GM21723 (cell line): Measurements from ENCODE around the gene TTC4.

Source experiments
- ATAC-seq: cut with Tn5 transposase; IDR thresholded peaks from one replicate; pipeline ENCODE4 v1.9.1; 2021; ENCODE audit warnings: mild to moderate bottlenecking, moderate library complexity; ENCODE audit not compliant: unreplicated experiment

TTC4 gene, protein sequence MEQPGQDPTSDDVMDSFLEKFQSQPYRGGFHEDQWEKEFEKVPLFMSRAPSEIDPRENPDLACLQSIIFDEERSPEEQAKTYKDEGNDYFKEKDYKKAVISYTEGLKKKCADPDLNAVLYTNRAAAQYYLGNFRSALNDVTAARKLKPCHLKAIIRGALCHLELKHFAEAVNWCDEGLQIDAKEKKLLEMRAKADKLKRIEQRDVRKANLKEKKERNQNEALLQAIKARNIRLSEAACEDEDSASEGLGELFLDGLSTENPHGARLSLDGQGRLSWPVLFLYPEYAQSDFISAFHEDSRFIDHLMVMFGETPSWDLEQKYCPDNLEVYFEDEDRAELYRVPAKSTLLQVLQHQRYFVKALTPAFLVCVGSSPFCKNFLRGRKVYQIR

DNA sequence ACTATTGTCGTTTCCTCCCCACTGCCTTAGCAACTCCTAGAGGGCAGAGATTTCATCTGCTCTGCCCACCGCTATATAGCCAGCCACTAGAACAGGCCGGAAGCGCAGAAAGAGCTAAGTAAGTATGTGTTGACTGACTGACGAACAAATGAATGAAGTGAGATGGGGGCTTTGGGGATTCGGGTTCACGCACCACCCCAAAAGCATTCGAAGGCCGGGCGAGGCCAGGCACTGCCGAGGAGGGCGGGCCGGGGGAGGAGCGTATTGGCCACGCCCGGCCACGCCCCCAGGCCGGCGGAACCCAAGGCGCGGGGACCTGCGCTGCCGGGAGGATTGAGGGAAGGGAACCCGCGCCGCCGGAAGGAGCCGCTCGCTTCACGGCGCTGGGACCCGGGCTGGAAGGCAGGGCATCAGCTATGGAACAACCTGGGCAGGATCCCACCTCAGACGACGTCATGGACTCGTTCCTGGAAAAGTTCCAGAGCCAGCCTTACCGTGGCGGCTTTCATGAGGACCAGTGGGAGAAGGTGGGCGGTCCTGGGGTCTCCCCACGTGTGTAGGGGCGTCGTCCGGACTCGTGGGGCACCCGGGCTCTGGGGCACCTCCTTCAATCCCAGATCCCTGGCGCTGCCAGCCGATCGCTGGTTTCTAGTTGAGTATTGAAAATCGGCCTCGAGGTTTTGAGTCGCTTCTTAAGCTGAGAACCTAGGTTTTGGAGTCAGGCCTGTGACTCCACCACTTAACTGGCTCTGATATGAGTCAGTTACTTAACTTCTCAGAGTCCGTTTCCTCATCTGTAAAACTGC, at the start of gene TTC4:
Gene TTC4 (plus strand): TSS at position 369 of the 806 bp plus-strand sequence. CDS start 48 bp downstream, at position 417.
- ATAC-seq, result peak; percentile 97

DNA sequence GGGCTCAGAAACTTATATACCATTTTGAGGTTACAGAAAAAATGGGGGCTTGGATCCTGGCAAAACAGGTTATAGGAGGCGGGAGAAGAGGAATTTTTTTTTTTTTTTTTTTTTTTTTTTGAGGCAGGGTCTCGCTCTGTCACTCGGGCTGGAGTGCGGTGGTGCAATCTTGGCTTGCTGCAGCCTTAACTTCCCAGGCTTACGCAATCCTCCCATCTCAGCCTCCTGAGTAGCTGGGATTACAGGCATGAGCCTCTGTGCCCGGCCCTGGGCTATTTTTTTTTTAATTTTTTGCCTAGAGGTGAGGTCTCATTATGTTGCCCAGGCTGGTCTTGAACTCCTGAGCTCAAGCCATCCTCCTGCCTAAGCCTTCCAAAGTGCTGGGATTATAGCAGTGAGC, 49.3 kb upstream of the TTC4 start:
- no peak for ATAC-seq

DNA sequence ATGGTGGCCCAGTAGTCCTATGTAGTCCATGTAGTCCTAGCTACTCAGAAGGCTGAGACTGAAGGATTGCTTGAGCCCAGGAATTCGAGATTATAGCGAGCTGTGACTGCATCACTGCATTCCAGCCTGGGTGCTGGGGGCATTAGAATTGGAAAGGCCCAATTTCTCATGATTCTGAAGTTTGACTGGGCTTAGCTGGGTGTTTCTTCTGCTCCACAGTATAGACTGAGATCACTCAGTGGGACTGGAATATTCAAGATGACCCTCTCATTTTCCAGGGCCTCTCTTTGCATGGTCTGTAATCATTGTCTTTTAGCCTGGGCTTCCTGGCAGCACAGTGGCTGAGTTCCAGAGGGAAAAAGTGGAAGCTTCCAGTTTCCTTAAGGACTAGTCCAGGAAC, 47.9 kb upstream of the TTC4 start:
- no peak for ATAC-seq

DNA sequence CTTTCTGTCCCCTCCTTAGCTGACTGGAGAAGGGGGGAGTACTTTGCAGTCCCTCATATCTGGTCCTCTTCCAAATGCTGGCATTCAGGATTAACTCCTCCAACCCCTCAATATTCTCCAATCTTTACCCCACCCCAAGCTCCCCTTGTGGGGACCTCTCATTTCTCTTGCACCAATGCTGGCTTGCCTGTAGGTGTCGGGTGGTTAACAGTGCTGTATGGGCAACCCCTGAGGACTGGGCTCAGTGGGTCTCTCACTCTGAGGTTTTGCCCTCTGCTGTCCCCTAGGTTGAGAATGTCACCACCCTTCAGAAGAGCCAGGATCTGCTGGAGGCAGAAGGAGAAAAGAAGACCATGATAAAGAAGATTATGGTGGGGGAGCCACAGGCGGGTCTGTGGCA, 47.1 kb upstream of the TTC4 start:
- no peak for ATAC-seq

DNA sequence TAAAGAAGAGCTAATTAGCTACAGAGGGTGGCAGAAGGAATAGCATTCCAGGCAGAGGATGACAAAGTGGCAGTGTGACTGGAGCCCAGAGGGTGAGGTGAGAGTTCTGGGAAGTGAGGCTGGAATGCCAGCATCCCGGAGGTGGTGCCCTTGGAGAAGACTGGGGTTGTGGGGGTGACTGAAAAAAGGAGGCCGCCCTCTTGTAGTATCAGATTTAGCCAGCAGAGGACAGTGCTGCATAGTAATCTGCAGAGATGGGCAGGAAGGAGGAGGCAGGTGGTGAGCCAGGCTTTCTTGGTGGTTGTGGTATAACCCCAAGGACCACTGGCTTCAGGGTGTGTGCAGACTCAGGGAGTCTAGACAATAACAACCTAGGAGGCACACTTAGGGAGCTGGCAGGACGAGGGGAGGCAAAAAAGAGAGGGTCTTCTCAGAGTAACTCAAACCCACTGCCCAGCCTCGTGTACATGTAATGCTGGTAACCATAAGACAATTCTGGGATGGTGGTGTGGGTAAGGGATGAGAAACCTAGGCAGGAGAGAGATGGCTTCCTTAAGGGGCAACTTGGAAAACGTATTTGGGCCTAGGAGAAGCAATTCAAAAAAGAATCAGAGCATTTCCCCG, 43.6 kb upstream of the TTC4 start:
- peak; percentile 74 for ATAC-seq

DNA sequence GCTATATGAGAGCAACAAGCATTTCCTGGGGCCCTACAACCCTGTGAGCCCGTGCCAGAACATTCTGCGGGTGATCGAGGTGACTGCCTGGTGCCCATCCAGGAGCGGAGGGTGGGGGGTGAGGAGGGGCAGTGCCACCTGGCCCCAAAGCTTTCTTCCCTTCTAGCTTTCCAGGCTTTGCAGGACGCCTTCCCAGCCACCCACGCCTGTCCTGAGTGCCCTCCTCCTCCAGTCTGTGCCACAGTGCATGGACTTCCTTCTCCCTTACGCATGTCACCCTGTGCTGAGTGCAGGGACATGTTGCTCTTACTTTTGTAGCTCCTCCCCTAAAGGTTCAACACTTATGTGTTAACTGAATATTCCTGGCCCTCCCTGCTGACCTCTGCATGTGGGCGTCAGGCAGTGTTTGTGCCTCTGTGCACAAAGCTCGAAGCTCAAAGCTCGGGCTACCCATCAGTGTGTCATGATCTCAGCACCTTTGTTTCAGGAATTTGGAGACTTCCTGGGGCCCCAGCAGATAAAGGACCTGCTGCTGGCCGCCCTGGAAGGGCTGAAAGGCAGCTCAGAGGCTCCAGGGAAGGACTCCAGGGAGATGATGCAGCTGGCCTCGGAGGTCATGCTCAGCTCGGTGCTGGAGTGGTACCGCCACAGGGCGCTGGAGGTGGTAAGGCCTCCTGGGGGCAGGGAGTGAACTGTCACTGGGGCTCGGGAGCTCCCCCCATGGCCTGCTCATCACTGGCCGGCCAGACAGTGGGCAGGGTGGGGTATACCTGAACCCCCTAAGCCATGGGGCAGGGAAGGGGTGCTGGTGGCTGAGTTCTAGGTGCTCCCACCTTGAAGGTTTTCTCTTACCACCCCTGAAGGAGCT, 36.7 kb upstream of the TTC4 start:
- ATAC-seq, result no peak

DNA sequence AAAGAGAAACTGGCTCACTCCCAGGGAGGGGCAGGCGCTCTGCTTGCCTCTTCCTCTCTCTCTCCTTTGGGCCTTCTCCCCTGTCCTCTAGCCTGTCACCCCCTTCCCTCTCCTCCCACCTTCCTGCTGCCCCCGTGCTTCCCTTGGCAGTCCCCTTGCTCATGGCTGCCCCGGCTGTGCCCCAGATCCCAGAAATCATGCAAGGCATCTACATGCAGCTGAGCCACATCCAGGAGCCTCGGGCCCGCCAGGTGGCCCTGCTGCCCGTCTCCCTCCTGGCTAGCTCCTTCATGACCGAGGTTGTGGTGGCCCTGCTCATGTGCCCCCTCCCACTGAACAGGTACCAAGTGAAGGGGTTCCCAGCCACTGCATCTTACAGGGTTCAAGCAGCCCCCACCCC, 36.0 kb upstream of the TTC4 start:
- ATAC-seq, result no peak

DNA sequence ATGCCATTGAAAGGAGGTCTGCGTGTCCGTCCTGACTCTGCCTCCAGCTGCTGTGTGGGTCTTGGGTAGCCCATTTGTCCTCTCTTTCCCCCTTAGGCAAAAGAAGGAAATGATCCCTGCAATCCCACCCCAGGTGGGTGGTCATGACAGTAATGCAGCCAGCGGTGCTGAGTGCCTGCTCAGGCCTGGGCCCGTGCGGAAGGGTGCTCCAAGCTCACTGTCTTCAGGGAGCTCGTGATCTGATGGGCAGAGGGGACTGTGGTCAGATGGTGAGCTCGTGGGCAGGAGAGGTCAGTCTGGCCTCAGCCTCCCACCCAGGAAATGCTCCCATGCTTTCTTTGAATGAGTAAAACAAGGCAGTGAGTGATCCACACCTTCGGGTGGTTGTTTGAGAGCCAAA, 35.3 kb upstream of the TTC4 start:
- ATAC-seq, result no peak

DNA sequence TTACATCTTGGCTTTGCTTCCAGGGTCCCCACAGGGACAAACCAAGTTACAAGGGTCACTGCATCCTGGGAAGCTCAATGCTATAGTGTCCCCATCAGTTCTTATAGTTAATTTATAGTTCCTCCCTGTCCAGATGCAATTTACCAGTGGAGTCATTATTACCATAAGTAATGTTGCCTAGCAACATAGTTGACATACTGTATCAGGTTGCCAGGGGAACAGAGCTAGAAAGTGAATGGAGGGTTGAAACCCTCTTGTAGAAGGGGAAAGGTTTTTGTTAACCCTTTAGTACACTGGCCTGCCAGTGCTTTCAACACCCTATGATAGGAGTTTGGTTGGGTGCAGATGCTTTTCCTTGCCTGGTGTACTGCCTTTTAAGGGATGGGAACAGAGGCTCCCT, 34.3 kb upstream of the TTC4 start:
- ATAC-seq, result no peak

DNA sequence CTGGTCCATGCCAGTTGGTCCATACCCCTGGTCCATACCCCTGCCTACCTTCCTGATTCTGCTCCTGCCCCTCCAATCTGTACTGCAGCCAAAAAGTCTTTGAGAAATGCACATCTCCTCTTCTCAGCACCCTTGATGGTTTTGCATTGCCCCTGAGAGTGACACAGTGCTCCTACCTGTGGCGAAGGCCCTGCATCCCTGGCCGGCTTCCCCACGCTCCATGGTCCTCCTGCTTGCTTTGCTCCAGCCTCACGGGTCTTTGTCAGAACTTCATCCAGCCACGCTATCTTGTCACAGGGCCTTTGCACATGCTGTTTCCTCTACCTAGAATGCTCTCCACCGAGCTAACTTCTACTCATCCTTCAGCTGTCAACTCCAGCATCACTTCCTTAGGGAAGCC, 32.2 kb upstream of the TTC4 start:
- ATAC-seq, result no peak

DNA sequence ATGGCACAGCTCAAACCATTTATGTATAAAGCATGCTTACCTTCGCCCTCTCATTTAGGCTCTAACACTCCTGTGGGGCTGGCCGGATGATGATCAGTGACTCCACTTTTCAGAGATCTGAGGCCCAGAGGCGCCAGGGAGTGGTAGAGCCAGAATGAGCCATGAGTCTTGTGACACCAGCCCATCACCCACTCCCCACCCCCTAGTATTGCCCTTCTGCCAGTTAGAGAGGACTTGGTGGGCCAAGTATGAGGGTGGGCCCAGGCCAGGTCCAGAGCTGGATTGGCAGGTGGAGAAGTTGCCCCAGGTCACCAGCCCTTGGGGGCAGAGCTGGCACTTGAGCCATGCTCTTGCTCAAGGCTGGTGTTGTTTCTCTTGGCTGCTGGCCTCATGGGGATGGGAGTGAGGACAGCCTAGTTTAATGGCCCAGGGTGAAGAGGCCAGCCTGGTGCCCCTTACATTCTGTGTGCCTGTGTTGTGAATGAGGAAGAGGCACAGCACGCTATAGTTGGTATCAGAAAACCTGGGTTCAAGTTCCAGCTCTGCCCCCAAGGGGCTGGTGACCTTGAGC, 30.2 kb upstream of the TTC4 start:
- ATAC-seq, result no peak

DNA sequence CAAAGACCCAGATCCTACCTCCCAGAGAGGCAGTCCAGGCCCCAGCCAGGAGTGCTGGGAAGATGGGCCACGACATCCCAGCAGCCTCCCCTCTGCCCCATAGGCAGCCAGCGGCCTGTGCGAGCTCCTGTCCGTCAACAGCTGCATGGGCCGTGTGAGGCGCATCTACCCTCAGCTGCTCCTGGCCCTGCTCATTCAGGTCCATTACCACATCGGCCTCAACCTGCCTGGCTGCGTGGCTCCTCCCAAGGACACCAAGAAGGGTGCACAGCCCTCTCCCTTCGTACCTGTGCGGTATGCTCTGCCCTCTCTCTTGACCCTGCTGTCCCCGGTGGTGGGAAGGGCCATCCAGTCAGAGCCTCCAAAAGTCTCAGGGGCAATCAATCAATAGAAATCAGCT, 29.5 kb upstream of the TTC4 start:
- ATAC-seq, result no peak

DNA sequence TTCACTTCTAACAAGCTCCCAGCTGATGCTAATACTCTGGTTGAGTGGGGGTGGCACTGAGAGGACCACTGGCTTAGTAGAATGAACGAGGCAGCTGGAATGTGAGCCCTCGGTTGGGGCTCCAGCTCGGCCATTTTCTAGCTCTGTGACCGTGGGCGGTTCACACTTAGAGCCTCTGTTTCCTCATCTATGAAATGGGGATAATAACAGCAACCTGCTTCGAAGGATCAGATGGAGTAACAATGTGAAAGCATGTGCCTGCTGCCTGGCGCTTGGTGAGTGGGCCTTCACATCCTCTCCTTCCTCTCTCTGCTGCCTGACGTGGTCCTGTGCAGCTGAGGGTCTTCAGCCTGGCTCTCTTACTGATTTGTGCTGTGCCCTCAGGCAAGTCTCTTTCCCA, 20.9 kb upstream of the TTC4 start:
- ATAC-seq, result no peak

DNA sequence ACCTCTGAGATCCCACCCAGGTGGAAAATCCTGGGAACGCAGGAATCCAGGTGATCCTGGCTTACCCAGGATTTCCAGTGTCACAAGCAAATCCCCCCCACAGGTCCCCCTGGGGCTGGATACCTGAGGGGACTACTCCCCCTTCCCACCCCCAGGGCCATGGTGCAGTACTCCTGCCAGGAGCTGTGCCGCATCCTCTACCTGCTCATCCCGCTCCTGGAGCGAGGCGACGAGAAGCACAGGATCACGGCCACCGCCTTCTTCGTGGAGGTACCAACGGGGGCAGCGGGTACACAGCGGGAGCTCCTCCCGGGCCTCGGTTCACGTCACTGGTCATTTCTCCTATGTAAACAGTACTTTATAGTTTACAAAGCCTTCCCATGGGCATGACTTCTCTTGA, 20.4 kb upstream of the TTC4 start:
- no peak for ATAC-seq

DNA sequence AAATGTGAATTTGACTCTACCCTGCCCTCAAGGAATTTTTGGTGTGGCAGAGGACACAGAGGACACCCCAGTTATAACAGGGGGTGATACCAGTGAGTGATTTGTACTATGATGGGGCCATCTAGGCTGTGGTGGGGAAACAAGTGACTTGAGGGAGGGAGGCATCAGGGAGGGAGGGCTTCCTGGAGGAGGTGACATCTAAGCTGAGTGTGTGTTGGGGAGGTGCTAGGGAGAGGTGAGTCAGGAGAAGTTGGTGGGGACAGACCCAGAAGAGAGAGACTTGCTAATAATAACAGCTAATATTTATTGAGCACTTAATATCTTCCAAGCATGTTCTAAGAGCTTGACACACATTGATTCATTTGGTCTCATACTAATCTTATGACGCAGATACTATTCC, 19.9 kb upstream of the TTC4 start:
- no peak for ATAC-seq

DNA sequence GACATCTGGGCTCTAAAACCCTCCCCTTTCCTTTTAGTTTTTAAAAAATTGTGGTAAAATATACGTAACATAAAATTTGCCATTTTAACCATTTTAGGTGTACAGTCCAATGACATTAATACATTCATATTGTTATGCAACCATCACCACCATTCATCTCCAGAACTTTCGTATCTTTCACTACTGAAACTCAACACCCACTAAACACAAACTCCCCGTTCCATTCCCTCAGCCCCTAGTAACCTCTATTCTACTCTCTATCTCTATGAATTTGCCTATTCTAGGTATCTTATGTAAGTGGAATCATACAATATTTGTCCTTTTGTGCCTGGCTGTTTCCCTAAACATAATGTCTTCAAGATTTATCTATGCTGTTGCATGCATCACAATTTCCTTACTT, 19.4 kb upstream of the TTC4 start:
- no peak for ATAC-seq

DNA sequence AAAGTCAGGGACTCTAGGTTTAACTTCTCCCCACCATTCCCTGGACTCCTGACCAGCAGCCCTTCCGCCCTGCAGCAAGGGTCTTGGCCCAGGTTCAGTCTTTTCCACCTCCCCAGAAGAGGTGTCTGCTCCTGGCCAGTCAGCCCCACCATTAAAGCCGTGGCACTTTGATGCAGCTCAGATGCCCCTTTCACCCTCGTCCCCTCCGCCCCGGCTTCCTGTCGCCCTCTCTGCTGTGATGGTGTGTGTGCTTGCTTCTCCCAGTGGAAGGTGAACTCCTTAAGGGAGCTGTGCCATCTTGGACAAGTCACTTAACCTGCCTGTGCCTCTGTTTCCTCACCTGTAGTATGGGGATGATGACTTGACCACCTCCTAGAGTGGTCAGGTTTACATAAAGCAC, 17.8 kb upstream of the TTC4 start:
- no peak for ATAC-seq

DNA sequence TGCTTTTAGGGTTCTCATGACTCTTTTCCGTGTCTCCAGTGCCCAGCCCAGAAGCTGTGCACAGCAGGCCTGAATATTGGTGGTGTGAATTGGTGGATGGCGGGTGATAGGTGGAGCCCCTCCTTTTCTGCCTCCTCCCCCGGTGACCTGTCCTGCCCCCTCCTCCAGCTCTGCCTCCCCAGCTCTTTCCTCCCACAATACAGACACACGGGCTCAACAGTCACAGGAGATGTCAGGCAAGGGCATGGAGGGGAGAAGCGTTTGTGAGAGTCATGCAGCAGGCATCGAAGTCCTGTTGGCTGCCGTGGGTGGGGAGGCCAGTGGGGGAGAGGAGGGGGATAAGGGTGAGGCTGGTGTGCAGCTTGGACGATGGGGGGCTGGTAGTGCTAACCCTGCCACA, 17.3 kb upstream of the TTC4 start:
- no peak for ATAC-seq

DNA sequence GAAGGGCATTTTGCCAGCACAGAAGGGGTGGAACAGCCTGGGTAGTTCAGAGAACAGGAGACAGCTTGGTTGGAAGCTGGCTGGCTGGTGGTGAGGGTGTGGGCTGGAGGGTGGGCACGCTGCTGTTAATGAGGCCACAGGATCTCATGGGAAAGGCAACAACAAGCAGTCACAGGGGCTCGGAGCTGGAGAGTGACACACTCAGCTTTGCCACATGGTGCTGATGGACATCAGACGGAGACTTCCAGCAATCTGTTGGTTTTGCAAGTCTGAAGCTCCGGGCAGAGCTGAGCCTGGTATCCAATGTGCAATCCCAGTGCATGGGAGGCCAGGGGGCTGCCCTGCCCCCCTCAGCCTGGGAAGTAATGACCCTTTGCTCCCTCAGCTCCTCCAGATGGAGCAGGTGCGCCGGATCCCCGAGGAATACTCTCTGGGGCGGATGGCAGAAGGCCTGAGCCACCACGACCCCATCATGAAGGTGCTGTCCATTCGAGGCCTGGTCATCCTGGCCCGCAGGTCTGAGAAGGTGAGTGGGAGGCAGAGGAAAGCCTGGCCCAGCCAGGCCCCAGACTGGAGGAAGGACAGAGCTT, 15.6 kb upstream of the TTC4 start:
- ATAC-seq, result no peak

DNA sequence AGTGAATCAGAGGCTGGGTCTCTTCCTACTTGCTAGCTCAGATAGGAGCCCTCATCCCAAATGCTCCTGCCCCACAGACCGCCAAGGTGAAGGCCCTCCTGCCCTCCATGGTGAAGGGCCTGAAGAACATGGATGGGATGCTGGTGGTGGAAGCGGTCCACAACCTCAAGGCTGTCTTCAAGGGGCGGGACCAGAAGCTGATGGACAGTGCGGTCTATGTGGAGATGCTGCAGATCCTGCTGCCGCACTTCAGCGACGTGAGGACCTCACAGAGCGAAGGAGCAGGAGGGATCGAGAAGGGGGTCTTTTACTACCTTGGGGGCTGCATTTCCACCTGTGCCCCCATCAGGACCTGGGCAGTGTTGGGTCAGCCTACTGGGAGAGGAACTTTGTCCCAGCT, 14.6 kb upstream of the TTC4 start:
- ATAC-seq, result no peak
